Endothelial cell of umbilical vein (primary cell): ENCODE data around the gene SFI1. TPM values are rescaled to one million over a fixed set of nuclear protein-coding genes. Genes with fewer than 3 reads are reported as not detected.

Experiments used
- BruUV-seq: library from RNA; stranded (reverse); fragments of 400-500 nt; replicated peaks from 2 replicates; lab custom pipeline; 2021; lab: Mats Ljungman, UMichigan
- CTCF ChIA-PET: fragments of 300-600, 350-600 bp; sonication (Branson Sonifier 250); formaldehyde crosslinking; loops from one replicate; lab custom pipeline; 2021; ENCODE audit warnings: antibody characterized with exemption, inconsistent platforms; lab: Charles Lee
- POLR2A ChIA-PET: fragments of 300-600, 350-600 bp; sonication (Branson Sonifier 250); formaldehyde crosslinking; loops from one replicate; lab custom pipeline; 2021; ENCODE audit warnings: antibody characterized with exemption, inconsistent platforms; lab: Charles Lee
- DNase-seq: peaks from one replicate; pipeline ENCODE4 v3.0.0-alpha.2; 2011; ENCODE audit warnings: low read depth, low spot score
- FAIRE-seq: peaks from 2 replicates; lab custom pipeline; 2011; peaks lifted over from hg19 to GRCh38; lab: Jason Lieb, UNC
- H2AFZ ChIP-seq: 2 replicates; pipeline ENCODE4 v1.6.0; 2012; ENCODE audit warnings: low read depth, low read length, control low read depth, inconsistent platforms
- H3K27ac ChIP-seq: 2 replicates; pipeline ENCODE4 v1.5.1; 2011; ENCODE audit warnings: low read depth, mild to moderate bottlenecking, control low read depth, low read length, moderate library complexity; ENCODE audit not compliant: insufficient read depth
- H3K27me3 ChIP-seq, 2 experiments: 2 replicates each; pipeline versions ENCODE4 v1.6.0 to v1.6.1; 2011; ENCODE audit warnings: low read length in 2 of 2, mixed read lengths in 1 of 2; ENCODE audit not compliant: control insufficient read depth in 2 of 2, insufficient read depth in 2 of 2
- H3K36me3 ChIP-seq, 2 experiments: 2 replicates in 1 of 2; 3 replicates in 1 of 2; pipeline ENCODE4 v1.5.1; 2011; ENCODE audit warnings: low read length in 2 of 2, mild to moderate bottlenecking in 1 of 2, moderate library complexity in 1 of 2; ENCODE audit not compliant: control insufficient read depth in 2 of 2, insufficient read depth in 2 of 2; ENCODE audit errors: extremely low read depth in 1 of 2
- H3K4me1 ChIP-seq: 3 replicates; pipeline ENCODE4 v1.5.1; 2011; ENCODE audit warnings: mild to moderate bottlenecking, low read length; ENCODE audit not compliant: control insufficient read depth, insufficient read depth; ENCODE audit errors: extremely low read depth
- H3K4me2 ChIP-seq: 2 replicates; pipeline ENCODE4 v1.6.1; 2011; ENCODE audit warnings: low read length, control low read depth, mixed read lengths; ENCODE audit not compliant: insufficient read depth
- H3K4me3 ChIP-seq, 3 experiments: fragments of 200-600 bp in 1 of 3; sonication (generic), shearing (Covaris generic) in 1 of 3; replicated peaks in 1 of 3; 2 replicates each; pipeline ENCODE4 v1.5.1; 2011 to 2016; ENCODE audit warnings: control low read depth in 3 of 3, low read length in 3 of 3, mild to moderate bottlenecking in 2 of 3, inconsistent platforms in 1 of 3, low read depth in 1 of 3, moderate library complexity in 1 of 3; ENCODE audit not compliant: insufficient read depth in 1 of 3
- H3K79me2 ChIP-seq: 2 replicates; pipeline ENCODE4 v1.6.0; 2012; ENCODE audit warnings: low read length, inconsistent platforms; ENCODE audit not compliant: control insufficient read depth, insufficient read depth
- H3K9ac ChIP-seq: replicated peaks from 2 replicates; pipeline ENCODE3; 2011; ENCODE audit warnings: low read length, control low read depth; ENCODE audit not compliant: insufficient read depth; ENCODE audit errors: extremely low read depth
- H3K9me1 ChIP-seq: replicated peaks from 3 replicates; pipeline ENCODE4 v1.6.0; 2011; ENCODE audit warnings: mild to moderate bottlenecking, low read length; ENCODE audit not compliant: control insufficient read depth, insufficient read depth; ENCODE audit errors: extremely low read depth
- H3K9me3 ChIP-seq: replicated peaks from 2 replicates; pipeline ENCODE4 v1.5.1; 2012; ENCODE audit warnings: low read length, inconsistent platforms; ENCODE audit not compliant: control insufficient read depth, insufficient read depth
- H4K20me1 ChIP-seq: replicated peaks from 2 replicates; pipeline ENCODE3; 2011; ENCODE audit warnings: mild to moderate bottlenecking, low read length; ENCODE audit not compliant: control insufficient read depth, insufficient read depth; ENCODE audit errors: extremely low read depth
- CTCF ChIP-seq, 2 donors: IDR thresholded peaks; 1 replicate in 1 of 2; 2 replicates in 1 of 2; pipeline ENCODE4 v1.5.1; 2011; ENCODE audit warnings: low read length in 2 of 2, mild to moderate bottlenecking in 2 of 2, moderate library complexity in 2 of 2, control low read depth in 1 of 2, inconsistent platforms in 1 of 2, low read depth in 1 of 2; ENCODE audit not compliant: insufficient read depth in 1 of 2; ENCODE audit errors: extremely low read depth in 1 of 2
- EZH2 ChIP-seq: IDR thresholded peaks from 2 replicates; pipeline ENCODE4 v1.6.1; 2012; ENCODE audit warnings: borderline replicate concordance, low read depth, mild to moderate bottlenecking, moderate library complexity, low read length, inconsistent platforms; ENCODE audit not compliant: severe bottlenecking
- FOS ChIP-seq: IDR thresholded peaks from 2 replicates; pipeline ENCODE4 v1.6.1; 2011; ENCODE audit warnings: mild to moderate bottlenecking, low read length, moderate library complexity, borderline replicate concordance; ENCODE audit not compliant: insufficient read depth
- GATA2 ChIP-seq: IDR thresholded peaks from 2 replicates; pipeline ENCODE4 v1.7.0; 2011; ENCODE audit warnings: low read depth, mild to moderate bottlenecking, moderate library complexity, mixed read lengths, low read length; ENCODE audit not compliant: insufficient read length, insufficient read depth
- JUN ChIP-seq: IDR thresholded peaks from 2 replicates; pipeline ENCODE4 v1.6.1; 2011; ENCODE audit warnings: borderline replicate concordance, low read depth; ENCODE audit not compliant: insufficient read length, insufficient read depth
- MAX ChIP-seq: IDR thresholded peaks from 2 replicates; pipeline ENCODE4 v1.6.1; 2011; ENCODE audit not compliant: insufficient read depth, insufficient read length
- MYC ChIP-seq: IDR thresholded peaks from one replicate; pipeline ENCODE4 v1.6.1; 2011; ENCODE audit warnings: mild to moderate bottlenecking, low read depth, low read length
- POLR2A ChIP-seq: IDR thresholded peaks from 2 replicates; pipeline ENCODE4 v1.6.1; 2012; ENCODE audit warnings: low read depth, mild to moderate bottlenecking, control low read depth, low read length
- POLR2AphosphoS5 ChIP-seq: IDR thresholded peaks from 2 replicates; pipeline ENCODE4 v1.6.1; 2012; ENCODE audit warnings: low read depth, mild to moderate bottlenecking, control low read depth, low read length, moderate library complexity; ENCODE audit not compliant: insufficient read depth
- dilution Hi-C: fragments of 300-500 bp; cut with MboI; formaldehyde crosslinking; loops from one replicate; pipeline ENCODE4 v1.15.0; 2019; ENCODE audit warnings: low sequenced_read_pairs; ENCODE audit not compliant: extremely low pct_ligation_motif_present
- intact Hi-C: fragments of 100-400 bp; cut with micrococcal nuclease; formaldehyde crosslinking; loops from one replicate; pipeline ENCODE4 v1.10.0; 2022
- polyA plus RNA-seq, 4 experiments: library from polyadenylated mRNA; depleted of rRNA in 3 of 4; stranded (reverse) in 3 of 4; unstranded in 1 of 4; fragments of >200 nt; gene quantifications; 2 replicates each; pipeline versions ENCODE4 v1.2.1 to v1.2.3, GENCODE V29; 2011 to 2012; ENCODE audit warnings: missing spikeins in 1 of 4
- total RNA-seq: library from RNA; stranded (reverse); gene quantifications from 2 replicates; pipeline ENCODE4 v1.2.3, GENCODE V29; 2021

SFI1 gene
- total and polyA plus RNA-seq, 2 donors (not counting 3 experiments of a cell fraction or from before 2014, with no cell fraction given) = 12.5 to 46.4 TPM

GRCh38 chr22:31613904-31614296 lies 117.6 kb downstream of the SFI1 start:
- H3K4me2 ChIP-seq = no peak overlapping the region
- ChIA-PET CTCF (interaction anchor here (0.6 to 2.4 kb wide), 6 partner anchors 10 to 57 kb away, joined by 3 to 8 read pairs (median 6); no protein-coding TSS in a partner anchor), POLR2A (interaction anchor here (1.0 kb wide), 1 partner anchor 14 kb away, joined by 3 read pairs; no protein-coding TSS in a partner anchor)
- no peaks in the 10 kb centered on the region for H3K27me3 ChIP-seq
- DNase-seq = no peak
- no TSS peak for BruUV-seq
- FAIRE-seq = no peak
- dilution Hi-C loops (no loop called here), intact Hi-C loops (no loop called here)
- H3K27ac ChIP-seq = no peak overlapping the region
- H3K4me1 ChIP-seq = peaks cover 6% of the 10 kb centered on the region
- TF ChIP-seq POLR2A = no peak
- TF ChIP-seq JUN = no peak
- TF ChIP-seq EZH2 = no peak
- no peak for TF ChIP-seq MAX
- no peak for TF ChIP-seq POLR2AphosphoS5
- TF ChIP-seq MYC = no peak
- no peak for TF ChIP-seq GATA2
- TF ChIP-seq FOS = no peak
- no peak for TF ChIP-seq CTCF (IDR thresholded peaks at IDR 0.05; ENCODE audit: extremely low read depth in 1 of 2, insufficient read depth in 1 of 2, low read depth in 1 of 2, low read length in 2 of 2)
- no peaks in the 10 kb centered on the region for H3K9me3 ChIP-seq
- peaks cover 2 to 12% of the 10 kb centered on the region in 2 experiments for H3K36me3 ChIP-seq
- H3K4me3 ChIP-seq = no peak overlapping the region
- H2AFZ ChIP-seq = no peak overlapping the region
- no peaks in the 10 kb centered on the region for H3K9me1 ChIP-seq
- H3K79me2 ChIP-seq = no peaks in the 10 kb centered on the region
- no peak overlapping the region for H3K9ac ChIP-seq
- no peaks in the 10 kb centered on the region for H4K20me1 ChIP-seq
